ENCODE data around the gene SYS1. TPM values are rescaled to one million over a fixed set of nuclear protein-coding genes. Genes with fewer than 3 reads are reported as not detected.

SYS1 gene
- 42.1 and 45.5 TPM in 2 replicates for total RNA-seq (2022)
- percentile 77 among the genes with signal in this experiment for Bru-seq, nascent RNA
- BruChase-seq, experiment 1, labeled RNA remaining after a 6-hour chase: percentile 94 among the genes with signal in this experiment
- BruChase-seq, experiment 2, labeled RNA remaining after a 2-hour chase: percentile 95 among the genes with signal in this experiment
- long read RNA-seq, transcript SYS1-201 (4 exons, 2,862 nt): major isoform, 43 of 47 reads
- long read RNA-seq, partial matches to known transcripts: 0 of 47 reads
- long read RNA-seq, other reads (novel, unspliced or antisense): 3 of 47 reads

DNA sequence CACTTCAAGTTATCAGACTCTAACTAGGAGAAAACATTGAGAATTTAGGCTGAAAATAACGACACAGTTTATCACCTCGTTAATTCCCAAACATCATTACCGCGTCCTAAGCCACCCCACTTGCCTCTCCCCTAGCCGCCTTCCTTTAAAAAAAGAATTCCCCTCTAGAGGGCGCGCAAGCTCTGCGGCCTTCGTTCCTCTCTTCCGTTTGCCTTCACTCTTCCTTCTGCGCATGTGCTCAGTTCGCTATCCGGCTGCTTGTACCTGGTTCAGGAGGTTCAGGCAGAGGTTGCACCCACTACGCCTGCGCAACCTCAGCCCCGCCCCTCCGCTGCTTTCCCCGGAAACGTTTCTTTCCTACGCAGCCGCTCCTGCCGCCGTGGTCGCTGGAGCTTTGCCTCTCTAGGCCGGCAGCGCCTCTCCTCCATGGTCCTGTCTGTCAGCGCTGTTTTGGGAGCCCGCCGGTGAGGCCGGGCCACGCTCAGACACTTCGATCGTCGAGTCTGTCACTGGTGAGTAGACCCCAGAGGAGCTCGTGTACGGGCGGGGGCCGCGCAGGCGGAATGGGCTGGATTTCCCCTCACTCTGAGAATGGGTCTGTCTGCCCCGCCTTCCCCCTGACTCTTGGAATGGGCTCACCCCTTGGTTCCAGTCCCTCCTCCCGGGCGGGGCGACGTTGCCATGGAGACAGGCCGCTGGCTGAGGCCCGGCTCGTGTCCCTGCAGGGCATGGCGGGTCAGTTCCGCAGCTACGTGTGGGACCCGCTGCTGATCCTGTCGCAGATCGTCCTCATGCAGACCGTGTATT is at the start of gene SYS1:
SYS1 (plus strand) TSS at position 353 of the 807 bp plus-strand sequence; CDS start at position 729, 376 bp downstream.
- intact Hi-C loops (cut with micrococcal nuclease; ENCODE audit: unreplicated experiment): loop anchor here (2.0 kb wide), 1 partner anchor 54 kb away; the partner anchor contains the start of gene PIGT
- TF ChIP-seq, protein P1, sequence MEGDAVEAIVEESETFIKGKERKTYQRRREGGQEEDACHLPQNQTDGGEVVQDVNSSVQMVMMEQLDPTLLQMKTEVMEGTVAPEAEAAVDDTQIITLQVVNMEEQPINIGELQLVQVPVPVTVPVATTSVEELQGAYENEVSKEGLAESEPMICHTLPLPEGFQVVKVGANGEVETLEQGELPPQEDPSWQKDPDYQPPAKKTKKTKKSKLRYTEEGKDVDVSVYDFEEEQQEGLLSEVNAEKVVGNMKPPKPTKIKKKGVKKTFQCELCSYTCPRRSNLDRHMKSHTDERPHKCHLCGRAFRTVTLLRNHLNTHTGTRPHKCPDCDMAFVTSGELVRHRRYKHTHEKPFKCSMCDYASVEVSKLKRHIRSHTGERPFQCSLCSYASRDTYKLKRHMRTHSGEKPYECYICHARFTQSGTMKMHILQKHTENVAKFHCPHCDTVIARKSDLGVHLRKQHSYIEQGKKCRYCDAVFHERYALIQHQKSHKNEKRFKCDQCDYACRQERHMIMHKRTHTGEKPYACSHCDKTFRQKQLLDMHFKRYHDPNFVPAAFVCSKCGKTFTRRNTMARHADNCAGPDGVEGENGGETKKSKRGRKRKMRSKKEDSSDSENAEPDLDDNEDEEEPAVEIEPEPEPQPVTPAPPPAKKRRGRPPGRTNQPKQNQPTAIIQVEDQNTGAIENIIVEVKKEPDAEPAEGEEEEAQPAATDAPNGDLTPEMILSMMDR (IDR thresholded peaks at IDR 0.05; ENCODE audit: unreplicated experiment): peak; percentile 94
- H3K4me1 Mint-ChIP-seq (ENCODE audit: low read depth, unreplicated experiment): peaks cover 59% of the 10 kb centered on the region
- no peaks in the 10 kb centered on the region for H3K9me3 Mint-ChIP-seq (ENCODE audit: low read depth, unreplicated experiment)
- BruUV-seq (replicated peaks): no TSS peak
- CTCF ChIA-PET: interaction anchor here (0.5 to 5.1 kb wide), 25 partner anchors 8 to 1177 kb away, joined by 3 to 57 read pairs (median 4); partner anchors contain the start of genes PIGT and SDC4
- H3K27me3 Mint-ChIP-seq (ENCODE audit: unreplicated experiment): no peaks in the 10 kb centered on the region
- DNase-seq: peak; percentile 100
- peak within 1 kb of the TSS; percentile 92 for H3K27ac Mint-ChIP-seq (ENCODE audit: unreplicated experiment)
- H3K36me3 Mint-ChIP-seq (ENCODE audit: insufficient read depth, unreplicated experiment): peaks cover 70% of the 10 kb centered on the region
- peak within 1 kb of the TSS; percentile 91 for H3K4me3 Mint-ChIP-seq (ENCODE audit: low read depth, unreplicated experiment)

DNA sequence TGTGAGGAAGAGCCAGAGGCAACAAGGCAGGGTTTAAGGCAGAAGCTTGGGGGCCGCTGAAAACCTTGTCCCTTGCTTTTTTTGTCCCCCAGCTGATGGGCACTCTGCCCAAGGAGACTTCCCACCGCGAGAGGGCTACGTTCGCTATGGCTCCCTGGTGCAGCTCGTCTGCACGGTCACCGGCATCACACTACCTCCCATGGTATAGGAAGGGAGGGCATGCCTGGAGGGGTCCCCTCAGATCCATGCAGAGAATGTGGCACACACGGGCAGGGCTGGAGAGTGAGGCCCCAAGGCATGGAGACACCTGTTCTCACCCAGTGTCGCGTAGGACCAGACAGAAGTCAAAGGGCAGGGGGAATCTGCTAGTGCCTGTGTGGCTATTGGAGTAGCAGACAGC is 49.0 kb upstream of the SYS1 start:
- intact Hi-C loops (cut with micrococcal nuclease; ENCODE audit: unreplicated experiment): no loop called here
- no peak overlapping the region for H3K4me3 Mint-ChIP-seq (ENCODE audit: low read depth, unreplicated experiment)
- no peaks in the 10 kb centered on the region for H3K9me3 Mint-ChIP-seq (ENCODE audit: low read depth, unreplicated experiment)
- CTCF ChIA-PET: interaction anchor here (1.0 to 3.8 kb wide), 2 partner anchors 20 to 92 kb away, joined by 3 to 22 read pairs; no protein-coding TSS in a partner anchor
- H3K27ac Mint-ChIP-seq (ENCODE audit: unreplicated experiment): no peak overlapping the region
- no peaks in the 10 kb centered on the region for H3K4me1 Mint-ChIP-seq (ENCODE audit: low read depth, unreplicated experiment)
- no TSS peak for BruUV-seq (replicated peaks)
- peaks cover 97% of the 10 kb centered on the region for H3K27me3 Mint-ChIP-seq (ENCODE audit: unreplicated experiment)
- no peak for DNase-seq
- TF ChIP-seq, protein P1 (IDR thresholded peaks at IDR 0.05; ENCODE audit: unreplicated experiment): no peak
- no peaks in the 10 kb centered on the region for H3K36me3 Mint-ChIP-seq (ENCODE audit: insufficient read depth, unreplicated experiment)

DNA sequence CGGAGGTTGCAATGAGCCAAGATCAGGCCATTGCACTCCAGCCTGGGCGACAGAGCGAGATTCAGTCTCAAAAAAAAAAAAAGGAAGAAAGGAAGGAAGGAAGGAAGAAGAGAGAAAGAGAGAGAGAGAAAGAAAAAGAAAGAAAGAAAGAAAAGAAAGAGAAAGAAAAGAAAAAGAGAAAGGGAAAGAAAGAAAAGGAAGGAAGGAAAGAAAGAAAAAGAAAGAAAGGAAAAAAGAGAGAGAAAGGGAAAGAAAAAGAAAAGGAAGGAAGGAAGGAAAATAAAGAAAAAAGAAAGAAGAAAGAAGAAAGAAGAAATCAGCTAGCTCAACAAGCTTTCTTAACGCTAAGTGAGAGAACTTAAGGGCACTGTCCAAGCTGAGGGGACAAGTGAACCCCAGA is 47.3 kb upstream of the SYS1 start:
- BruUV-seq (replicated peaks): no TSS peak
- CTCF ChIA-PET: interaction anchor here (0.6 to 0.9 kb wide), 6 partner anchors 16 to 913 kb away, joined by 3 to 6 read pairs (median 4); no protein-coding TSS in a partner anchor
- Mint-ChIP-seq H3K27me3 (ENCODE audit: unreplicated experiment) (peaks cover 87% of the 10 kb centered on the region), H3K4me3 (ENCODE audit: low read depth, unreplicated experiment) (no peak overlapping the region), H3K36me3 (ENCODE audit: insufficient read depth, unreplicated experiment) (no peaks in the 10 kb centered on the region), H3K9me3 (ENCODE audit: low read depth, unreplicated experiment) (no peaks in the 10 kb centered on the region), H3K27ac (ENCODE audit: unreplicated experiment) (no peak overlapping the region), H3K4me1 (ENCODE audit: low read depth, unreplicated experiment) (no peaks in the 10 kb centered on the region)
- intact Hi-C loops (cut with micrococcal nuclease; ENCODE audit: unreplicated experiment): no loop called here
- TF ChIP-seq, protein P1 (IDR thresholded peaks at IDR 0.05; ENCODE audit: unreplicated experiment): no peak
- no peak for DNase-seq

DNA sequence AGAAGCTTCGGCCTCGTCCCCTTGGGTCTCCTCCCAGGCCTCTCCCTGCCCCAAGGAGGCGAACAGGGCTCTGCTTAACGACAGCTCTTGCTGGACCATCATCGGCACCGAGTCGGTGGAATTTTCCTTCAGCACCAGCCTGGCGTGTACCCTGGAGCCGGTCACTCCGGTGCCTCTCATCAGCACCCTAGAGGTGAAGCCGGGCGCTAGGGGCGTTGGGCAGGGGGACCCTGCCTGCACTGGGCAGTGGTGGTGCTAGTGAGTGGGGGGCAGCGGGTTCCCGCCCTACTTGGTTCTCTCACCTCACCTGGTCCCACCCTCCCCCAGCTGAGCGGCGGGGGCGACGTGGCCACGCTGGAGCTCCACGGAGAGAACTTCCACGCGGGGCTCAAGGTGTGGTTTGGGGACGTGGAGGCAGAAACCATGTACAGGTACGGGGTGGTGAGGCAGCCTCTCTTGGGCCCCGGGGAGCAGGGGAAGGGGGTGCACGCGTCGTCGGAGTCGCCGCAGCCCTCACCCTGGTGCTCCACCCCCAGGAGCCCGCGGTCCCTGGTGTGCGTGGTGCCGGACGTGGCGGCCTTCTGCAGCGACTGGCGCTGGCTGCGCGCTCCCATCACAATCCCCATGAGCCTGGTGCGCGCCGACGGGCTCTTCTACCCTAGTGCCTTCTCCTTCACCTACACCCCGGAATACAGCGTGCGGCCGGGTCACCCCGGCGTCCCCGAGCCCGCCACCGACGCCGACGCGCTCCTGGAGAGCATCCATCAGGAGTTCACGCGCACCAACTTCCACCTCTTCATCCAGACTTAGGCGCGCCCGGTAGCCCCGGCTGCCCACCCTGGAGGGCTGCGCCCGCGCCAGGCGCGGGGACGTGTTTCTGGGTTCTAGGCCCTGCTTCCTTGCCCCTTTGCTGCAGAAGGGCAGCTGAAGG is 46.5 kb upstream of the SYS1 start:
- H3K27ac Mint-ChIP-seq (ENCODE audit: unreplicated experiment): no peak overlapping the region
- TF ChIP-seq, protein P1 (IDR thresholded peaks at IDR 0.05; ENCODE audit: unreplicated experiment): no peak
- H3K4me3 Mint-ChIP-seq (ENCODE audit: low read depth, unreplicated experiment): no peak overlapping the region
- peaks cover 79% of the 10 kb centered on the region for H3K27me3 Mint-ChIP-seq (ENCODE audit: unreplicated experiment)
- H3K36me3 Mint-ChIP-seq (ENCODE audit: insufficient read depth, unreplicated experiment): no peaks in the 10 kb centered on the region
- DNase-seq: no peak
- intact Hi-C loops (cut with micrococcal nuclease; ENCODE audit: unreplicated experiment): no loop called here
- CTCF ChIA-PET: interaction anchor here (0.6 to 1.0 kb wide), 3 partner anchors 47 to 912 kb away, joined by 3 to 7 read pairs (median 3); no protein-coding TSS in a partner anchor
- no TSS peak for BruUV-seq (replicated peaks)
- H3K4me1 Mint-ChIP-seq (ENCODE audit: low read depth, unreplicated experiment): peaks cover under 1% of the 10 kb centered on the region
- H3K9me3 Mint-ChIP-seq (ENCODE audit: low read depth, unreplicated experiment): no peaks in the 10 kb centered on the region
